Nephron (organoid): ENCODE data around the gene PDIA6.

Experiments
- H3K27ac Mint-ChIP-seq, 3 experiments: 2 replicates each; pipeline ENCODE4 v1.8.0; 2020; ENCODE audit warnings: mixed read lengths in 3 of 3, mild to moderate bottlenecking in 2 of 3, moderate library complexity in 1 of 3
- H3K27me3 Mint-ChIP-seq: 2 replicates; pipeline ENCODE4 v1.8.0; 2021; ENCODE audit warnings: low read depth, mild to moderate bottlenecking, moderate library complexity, mixed read lengths
- H3K36me3 Mint-ChIP-seq: 2 replicates; pipeline ENCODE4 v1.8.0; 2020; ENCODE audit warnings: low read depth, mixed read lengths
- H3K4me1 Mint-ChIP-seq: 2 replicates; pipeline ENCODE4 v1.8.0; 2020; ENCODE audit warnings: mixed read lengths
- H3K4me3 Mint-ChIP-seq, 3 experiments: 2 replicates each; pipeline ENCODE4 v1.8.0; 2020; ENCODE audit warnings: mild to moderate bottlenecking in 3 of 3, mixed read lengths in 3 of 3, moderate library complexity in 2 of 3
- H3K9me3 Mint-ChIP-seq: 2 replicates; pipeline ENCODE4 v1.8.0; 2020; ENCODE audit warnings: mixed read lengths
- CTCF ChIP-seq, 3 experiments: fragments of 200-600 bp; sonication (generic); IDR thresholded peaks; one replicate each; pipeline ENCODE4 v1.5.0; 2021; ENCODE audit warnings: antibody characterized with exemption in 3 of 3; ENCODE audit not compliant: unreplicated experiment in 3 of 3

PDIA6 gene

GRCh38 chr2:10738192-10738591, 74.4 kb downstream of the PDIA6 start:
- H3K4me1 Mint-ChIP-seq = no peaks in the 10 kb centered on the region
- no peak for TF ChIP-seq CTCF (IDR thresholded peaks at IDR 0.05; ENCODE audit: unreplicated experiment in 3 of 3)
- no peak overlapping the region for H3K27ac Mint-ChIP-seq
- peaks cover 7% of the 10 kb centered on the region for H3K27me3 Mint-ChIP-seq
- H3K36me3 Mint-ChIP-seq = no peaks in the 10 kb centered on the region
- no peak overlapping the region for H3K4me3 Mint-ChIP-seq
- no peaks in the 10 kb centered on the region for H3K9me3 Mint-ChIP-seq

- no peak for TF ChIP-seq CTCF (IDR thresholded peaks at IDR 0.05; ENCODE audit: unreplicated experiment in 3 of 3)
- Mint-ChIP-seq H3K4me3 (no peak overlapping the region), H3K36me3 (no peaks in the 10 kb centered on the region), H3K27ac (no peak overlapping the region), H3K9me3 (no peaks in the 10 kb centered on the region), H3K4me1 (no peaks in the 10 kb centered on the region), H3K27me3 (peaks cover 31% of the 10 kb centered on the region)
These were observed 78.6 kb downstream of the PDIA6 start for GRCh38 chr2:10733980-10734379.

GRCh38 chr2:10733566-10733925, 79.0 kb downstream of the PDIA6 start:
- peaks cover 32% of the 10 kb centered on the region for H3K27me3 Mint-ChIP-seq
- no peaks in the 10 kb centered on the region for H3K36me3 Mint-ChIP-seq
- no peak overlapping the region for H3K4me3 Mint-ChIP-seq
- H3K27ac Mint-ChIP-seq = no peak overlapping the region
- no peak for TF ChIP-seq CTCF (IDR thresholded peaks at IDR 0.05; ENCODE audit: unreplicated experiment in 3 of 3)
- no peaks in the 10 kb centered on the region for H3K4me1 Mint-ChIP-seq
- H3K9me3 Mint-ChIP-seq = no peaks in the 10 kb centered on the region
